ENCODE measurements around the gene ALK.

DNA sequence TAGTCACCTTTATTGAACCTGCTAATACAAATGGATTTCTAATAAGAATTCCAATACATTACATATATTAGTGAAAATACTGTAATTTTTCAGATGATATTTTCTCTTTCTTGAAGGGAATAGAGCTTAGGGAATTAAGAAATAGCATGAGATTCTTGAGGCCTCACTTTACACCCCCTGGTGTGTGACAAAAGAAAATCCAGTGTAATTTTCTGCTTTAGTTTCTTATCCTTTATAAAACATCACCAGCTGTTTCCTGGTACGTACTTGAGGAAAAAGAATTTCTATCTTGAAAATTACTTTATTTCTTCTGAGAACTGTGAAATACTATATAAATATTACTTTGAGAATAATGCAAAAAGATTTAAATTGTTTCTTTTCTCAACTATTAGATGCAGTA, 734.6 kb downstream of the ALK start:
- TF ChIP-seq, protein P1, sequence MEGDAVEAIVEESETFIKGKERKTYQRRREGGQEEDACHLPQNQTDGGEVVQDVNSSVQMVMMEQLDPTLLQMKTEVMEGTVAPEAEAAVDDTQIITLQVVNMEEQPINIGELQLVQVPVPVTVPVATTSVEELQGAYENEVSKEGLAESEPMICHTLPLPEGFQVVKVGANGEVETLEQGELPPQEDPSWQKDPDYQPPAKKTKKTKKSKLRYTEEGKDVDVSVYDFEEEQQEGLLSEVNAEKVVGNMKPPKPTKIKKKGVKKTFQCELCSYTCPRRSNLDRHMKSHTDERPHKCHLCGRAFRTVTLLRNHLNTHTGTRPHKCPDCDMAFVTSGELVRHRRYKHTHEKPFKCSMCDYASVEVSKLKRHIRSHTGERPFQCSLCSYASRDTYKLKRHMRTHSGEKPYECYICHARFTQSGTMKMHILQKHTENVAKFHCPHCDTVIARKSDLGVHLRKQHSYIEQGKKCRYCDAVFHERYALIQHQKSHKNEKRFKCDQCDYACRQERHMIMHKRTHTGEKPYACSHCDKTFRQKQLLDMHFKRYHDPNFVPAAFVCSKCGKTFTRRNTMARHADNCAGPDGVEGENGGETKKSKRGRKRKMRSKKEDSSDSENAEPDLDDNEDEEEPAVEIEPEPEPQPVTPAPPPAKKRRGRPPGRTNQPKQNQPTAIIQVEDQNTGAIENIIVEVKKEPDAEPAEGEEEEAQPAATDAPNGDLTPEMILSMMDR (IDR thresholded peaks at IDR 0.05), result no peak
- TF ChIP-seq POLR2A (IDR thresholded peaks at IDR 0.05), result no peak
